Mucosa of rectum (tissue), 2 donors: Measurements from ENCODE around the gene COL4A1.

Experiments used
- H3K27ac ChIP-seq, 2 donors: one replicate each; pipeline ENCODE4 v1.7.0; 2013; ENCODE audit warnings: inconsistent platforms in 2 of 2, low read depth in 2 of 2, low read length in 2 of 2
- H3K27me3 ChIP-seq, 2 donors: one replicate each; pipeline ENCODE4 v1.7.0; 2013; ENCODE audit warnings: low read length in 2 of 2; ENCODE audit not compliant: control insufficient read depth in 2 of 2, insufficient read depth in 2 of 2
- H3K36me3 ChIP-seq, 2 donors: one replicate each; pipeline ENCODE4 v1.7.0; 2013; ENCODE audit warnings: low read length in 2 of 2; ENCODE audit not compliant: control insufficient read depth in 2 of 2, insufficient read depth in 2 of 2
- H3K4me1 ChIP-seq, 2 donors: one replicate each; pipeline ENCODE4 v1.7.0; 2013; ENCODE audit warnings: low read length in 2 of 2, mild to moderate bottlenecking in 1 of 2; ENCODE audit not compliant: control insufficient read depth in 2 of 2, insufficient read depth in 2 of 2
- H3K4me3 ChIP-seq, 2 donors: one replicate each; pipeline ENCODE4 v1.7.0; 2013; ENCODE audit warnings: low read length in 2 of 2
- H3K9ac ChIP-seq, 2 donors: one replicate each; pipeline ENCODE4 v1.7.0; 2013; ENCODE audit warnings: low read length in 2 of 2, low read depth in 1 of 2, mild to moderate bottlenecking in 1 of 2
- H3K9me3 ChIP-seq, 2 donors: one replicate each; pipeline ENCODE4 v1.7.0; 2013; ENCODE audit warnings: low read length in 2 of 2; ENCODE audit not compliant: control insufficient read depth in 2 of 2
- donor health status: healthy.
- donor health status: Normal muscosa, but diverticular disease.

Gene COL4A1

GRCh38 chr13:110297011-110297410 is 9.9 kb downstream of the COL4A1 start:
- no peak overlapping the region for H3K9ac ChIP-seq

GRCh38 chr13:110294622-110295021 is 12.3 kb downstream of the COL4A1 start:
- Histone ChIP-seq H3K4me3 (no peak overlapping the region), H3K9ac (no peak overlapping the region), H3K27me3 (no peaks in the 10 kb centered on the region), H3K36me3 (no peaks in the 10 kb centered on the region), H3K9me3 (no peaks in the 10 kb centered on the region), H3K4me1 (no peaks in the 10 kb centered on the region), H3K27ac (no peak overlapping the region)

More at GRCh38 chr13:110297011-110297410, 9.9 kb downstream of the COL4A1 start:
- Histone ChIP-seq H3K9me3 (no peaks in the 10 kb centered on the region), H3K27me3 (no peaks in the 10 kb centered on the region), H3K4me3 (no peak overlapping the region), H3K27ac (no peak overlapping the region), H3K36me3 (no peaks in the 10 kb centered on the region), H3K4me1 (peaks cover 0 to 2% of the 10 kb centered on the region in 2 donors)

GRCh38 chr13:110294146-110294545 is 12.8 kb downstream of the COL4A1 start:
- Histone ChIP-seq H3K4me3 (no peak overlapping the region), H3K4me1 (no peaks in the 10 kb centered on the region), H3K9ac (no peak overlapping the region)

GRCh38 chr13:110293649-110294048 is 13.3 kb downstream of the COL4A1 start:
- H3K27ac ChIP-seq = no peak overlapping the region
- H3K4me1 ChIP-seq = no peaks in the 10 kb centered on the region
- H3K36me3 ChIP-seq = no peaks in the 10 kb centered on the region
- no peaks in the 10 kb centered on the region for H3K9me3 ChIP-seq
- no peak overlapping the region for H3K4me3 ChIP-seq
- no peaks in the 10 kb centered on the region for H3K27me3 ChIP-seq
- H3K9ac ChIP-seq = no peak overlapping the region

More at GRCh38 chr13:110294146-110294545, 12.8 kb downstream of the COL4A1 start:
- Histone ChIP-seq H3K27me3 (no peaks in the 10 kb centered on the region), H3K27ac (no peak overlapping the region), H3K36me3 (no peaks in the 10 kb centered on the region), H3K9me3 (no peaks in the 10 kb centered on the region)

- no peak overlapping the region for H3K27ac ChIP-seq
- no peaks in the 10 kb centered on the region for H3K9me3 ChIP-seq
- no peak overlapping the region for H3K9ac ChIP-seq
- H3K4me1 ChIP-seq = no peaks in the 10 kb centered on the region
- no peaks in the 10 kb centered on the region for H3K27me3 ChIP-seq
- no peaks in the 10 kb centered on the region for H3K36me3 ChIP-seq
- no peak overlapping the region for H3K4me3 ChIP-seq
Observed at GRCh38 chr13:110293037-110293436, 13.9 kb downstream of the COL4A1 start.

GRCh38 chr13:110291286-110291685 is 15.7 kb downstream of the COL4A1 start:
- no peaks in the 10 kb centered on the region for H3K36me3 ChIP-seq
- no peaks in the 10 kb centered on the region for H3K27me3 ChIP-seq
- H3K4me3 ChIP-seq = no peak overlapping the region
- no peaks in the 10 kb centered on the region for H3K4me1 ChIP-seq
- no peak overlapping the region for H3K9ac ChIP-seq
- H3K9me3 ChIP-seq = no peaks in the 10 kb centered on the region
- H3K27ac ChIP-seq = no peak overlapping the region

- no peaks in the 10 kb centered on the region for H3K36me3 ChIP-seq
- peak overlapping the region in 1 of 2 donors; percentile 32 for H3K27ac ChIP-seq
- no peaks in the 10 kb centered on the region for H3K27me3 ChIP-seq
- no peak overlapping the region for H3K9ac ChIP-seq
- no peaks in the 10 kb centered on the region for H3K4me1 ChIP-seq
- no peaks in the 10 kb centered on the region for H3K9me3 ChIP-seq
- H3K4me3 ChIP-seq = no peak overlapping the region
Observed at GRCh38 chr13:110290826-110291225, 16.1 kb downstream of the COL4A1 start.

GRCh38 chr13:110290153-110290552 is 16.8 kb downstream of the COL4A1 start:
- Histone ChIP-seq H3K9me3 (no peaks in the 10 kb centered on the region), H3K27me3 (no peaks in the 10 kb centered on the region), H3K4me1 (no peaks in the 10 kb centered on the region), H3K36me3 (no peaks in the 10 kb centered on the region), H3K9ac (no peak overlapping the region), H3K4me3 (no peak overlapping the region), H3K27ac (no peak overlapping the region)

- H3K27me3 ChIP-seq = no peaks in the 10 kb centered on the region
- no peaks in the 10 kb centered on the region for H3K4me1 ChIP-seq
Observed at GRCh38 chr13:110289661-110290060, 17.3 kb downstream of the COL4A1 start.

GRCh38 chr13:110289174-110289573 is 17.8 kb downstream of the COL4A1 start:
- no peak overlapping the region for H3K27ac ChIP-seq
- H3K4me1 ChIP-seq = no peaks in the 10 kb centered on the region
- no peaks in the 10 kb centered on the region for H3K27me3 ChIP-seq
- no peaks in the 10 kb centered on the region for H3K36me3 ChIP-seq
- H3K9me3 ChIP-seq = no peaks in the 10 kb centered on the region
- no peak overlapping the region for H3K4me3 ChIP-seq
- no peak overlapping the region for H3K9ac ChIP-seq

More at GRCh38 chr13:110289661-110290060, 17.3 kb downstream of the COL4A1 start:
- H3K27ac ChIP-seq = peak overlapping the region in 1 of 2 donors; percentile 39
- H3K36me3 ChIP-seq = no peaks in the 10 kb centered on the region
- H3K4me3 ChIP-seq = no peak overlapping the region
- no peak overlapping the region for H3K9ac ChIP-seq
- no peaks in the 10 kb centered on the region for H3K9me3 ChIP-seq
